Suppressor macrophage (primary cell): Measurements from ENCODE around the gene ESPNL.
"Not testable (repeated sequence)": the region's sequence is repeated elsewhere in the genome, so short reads cannot be mapped to it uniquely, and the experiment has no call there.

Experiments
- DNase-seq, 4 experiments: peaks; one replicate each; pipeline ENCODE4 v3.0.0-alpha.2; 2020 to 2022

The ESPNL gene

GRCh38 chr2:238160206-238161129 lies 60.3 kb downstream of the ESPNL start:
- peak in 3 of 4 experiments; percentile 24 to 56 (median 46) for DNase-seq

GRCh38 chr2:238161291-238162051 lies 61.3 kb downstream of the ESPNL start:
- no peak for DNase-seq

- DNase-seq: no peak
These were observed 62.2 kb downstream of the ESPNL start for GRCh38 chr2:238162251-238162845.

DNA sequence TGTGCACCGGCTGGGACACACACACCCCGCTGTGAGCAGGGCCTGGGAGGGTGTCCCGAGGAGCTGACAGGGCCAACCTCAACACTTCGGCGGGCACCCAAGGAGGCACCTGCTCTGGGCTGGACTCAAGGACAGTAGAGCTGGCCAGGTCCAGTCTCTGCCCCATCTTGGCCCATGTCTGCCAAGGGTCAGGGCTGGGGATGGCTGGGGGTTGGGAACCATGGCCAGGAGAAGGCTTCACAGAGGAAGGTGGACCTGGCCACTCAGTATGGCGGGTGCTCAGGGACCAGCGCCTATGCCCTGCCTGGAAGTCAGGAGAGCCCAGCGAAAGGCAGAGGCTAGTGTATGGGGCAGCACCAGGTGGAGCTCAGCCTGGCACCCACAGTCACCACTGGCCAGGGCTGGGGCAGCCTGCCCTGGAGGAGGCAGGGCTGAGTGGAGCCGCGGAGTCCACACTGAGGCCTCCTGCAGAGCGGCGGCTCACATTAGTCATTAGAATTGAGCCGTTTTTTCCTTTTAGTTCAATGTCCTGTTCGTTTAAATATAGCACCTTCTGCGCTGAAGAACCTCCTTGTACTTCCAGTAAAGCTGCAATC lies 62.8 kb downstream of the ESPNL start:
- DNase-seq: no peak

DNA sequence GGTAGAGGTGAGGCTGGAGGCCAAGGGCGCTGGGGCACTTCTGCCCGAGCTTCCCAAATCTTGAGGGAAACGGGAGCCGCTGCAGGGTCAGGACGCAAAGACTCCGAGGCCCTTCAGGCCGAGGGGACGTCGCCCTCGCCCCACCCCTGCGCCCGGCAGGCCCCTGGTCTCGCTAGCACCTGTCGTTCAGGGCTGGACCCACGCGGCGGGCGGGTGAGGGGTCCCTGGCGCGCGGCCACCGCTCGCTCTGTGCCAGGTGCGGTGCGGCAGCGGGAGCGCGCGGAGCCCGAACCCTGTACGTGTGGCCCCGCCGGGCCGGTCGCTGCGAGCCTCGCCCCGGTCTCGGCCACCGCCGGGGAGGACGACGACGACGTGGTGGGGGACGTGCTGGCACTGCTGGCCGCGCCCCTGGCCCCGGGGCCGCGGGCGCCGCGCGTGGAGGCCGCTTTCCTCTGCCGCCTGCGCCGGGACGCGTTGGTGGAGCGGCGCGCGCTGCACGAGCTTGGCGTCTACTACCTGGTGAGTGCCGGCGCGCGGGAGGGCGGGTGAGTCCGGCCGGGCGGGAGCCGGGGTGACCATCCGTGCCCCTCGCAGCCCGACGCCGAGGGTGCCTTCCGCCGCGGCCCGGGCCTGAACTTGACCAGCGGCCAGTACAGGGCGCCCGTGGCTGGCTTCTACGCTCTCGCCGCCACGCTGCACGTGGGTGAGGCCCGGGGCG lies 63.5 kb downstream of the ESPNL start:
- DNase-seq: no peak

DNA sequence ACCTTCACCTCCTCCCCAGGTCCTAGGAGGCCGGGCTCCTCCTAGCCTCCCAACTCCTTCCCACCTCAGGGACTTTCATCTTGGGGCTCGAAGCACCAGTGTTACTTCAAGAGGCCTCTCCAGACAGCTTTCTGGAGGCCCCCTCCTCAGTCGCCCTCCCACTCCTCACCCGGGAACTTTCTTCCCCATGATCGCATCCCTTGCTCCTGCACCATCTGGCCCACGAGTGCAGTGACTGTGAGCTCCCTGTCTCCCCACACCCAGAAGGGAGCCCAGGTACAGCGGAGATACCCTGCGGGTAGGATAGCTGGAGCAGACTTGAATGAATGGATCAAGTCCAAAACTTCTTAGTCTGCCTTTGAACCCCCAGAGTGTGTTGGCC lies 64.8 kb downstream of the ESPNL start:
- no peak for DNase-seq

DNA sequence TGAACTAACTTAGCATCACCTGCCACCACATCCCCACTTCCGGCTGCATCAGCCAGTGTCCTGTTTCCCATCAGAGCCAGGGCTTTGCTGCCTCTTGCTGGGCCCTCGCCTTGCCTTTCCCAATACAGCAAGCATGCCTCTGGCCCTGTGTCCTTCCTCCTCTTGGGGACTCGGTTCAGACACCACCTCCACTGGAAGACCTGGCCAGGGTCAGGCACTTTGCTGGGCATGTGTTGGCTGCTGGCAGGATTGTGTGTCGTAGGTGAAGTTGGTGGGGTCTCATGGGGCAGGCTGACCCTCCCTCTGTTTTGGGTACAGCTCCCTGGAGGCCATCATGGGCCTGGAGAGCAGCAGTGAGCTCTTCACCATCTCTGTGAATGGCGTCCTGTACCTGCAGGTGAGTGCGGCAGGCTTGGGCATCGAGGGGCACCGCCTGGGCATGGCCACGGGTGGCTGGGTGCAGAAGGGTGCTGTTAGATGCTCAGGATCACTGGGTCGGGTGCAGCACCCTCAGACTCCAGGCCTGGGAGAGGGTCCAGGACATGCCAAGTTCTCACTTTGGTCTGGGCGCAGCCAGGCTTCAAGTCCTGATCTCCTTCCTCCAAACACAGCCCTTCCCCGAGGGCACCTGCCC lies 65.3 kb downstream of the ESPNL start:
- DNase-seq: no peak

- no peak for DNase-seq
These were observed 66.5 kb downstream of the ESPNL start for GRCh38 chr2:238166391-238167343.

DNA sequence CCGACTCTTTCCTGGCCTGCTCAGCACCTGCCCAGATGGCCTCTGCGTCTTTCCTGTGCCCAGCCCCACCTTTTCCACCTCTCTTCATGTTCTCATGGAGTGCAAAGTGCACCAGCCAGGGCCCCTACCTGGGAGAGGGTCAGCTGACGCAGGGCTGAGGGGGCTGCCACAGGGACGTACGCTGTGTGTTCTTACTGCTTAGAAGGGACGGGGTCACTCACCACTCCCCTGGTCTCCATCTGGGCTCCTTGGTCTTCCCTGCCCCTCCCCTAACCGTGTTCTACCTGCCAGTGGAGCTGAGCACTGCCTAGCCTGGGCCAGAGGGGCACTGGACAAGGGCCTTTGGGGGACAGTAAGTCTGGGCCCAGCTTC lies 67.2 kb downstream of the ESPNL start:
- DNase-seq: no peak

DNA sequence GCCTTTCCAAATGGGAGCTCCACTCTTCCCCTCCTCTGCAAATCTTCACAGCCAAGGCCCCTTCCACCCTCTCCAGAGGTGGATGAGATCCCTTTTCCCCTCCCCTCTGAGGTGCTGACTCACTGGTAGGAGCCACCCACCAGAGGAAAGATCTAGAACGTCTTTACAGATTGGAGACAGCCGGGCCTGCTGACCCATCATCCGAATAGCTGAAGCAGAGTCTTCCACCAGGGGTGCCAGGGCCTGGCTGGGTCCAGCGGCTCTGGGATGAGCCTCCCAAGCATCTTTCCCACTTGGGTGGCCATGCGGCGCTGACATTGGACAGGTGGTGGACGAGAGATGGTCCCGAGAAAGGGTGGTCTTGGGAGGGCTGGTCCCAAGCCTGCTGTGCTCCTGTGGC lies 67.6 kb downstream of the ESPNL start:
- no peak for DNase-seq

- no peak for DNase-seq
These were observed 68.3 kb downstream of the ESPNL start for GRCh38 chr2:238168196-238169047.

- DNase-seq: no peak
These were observed 69.0 kb downstream of the ESPNL start for GRCh38 chr2:238169048-238169707.

DNA sequence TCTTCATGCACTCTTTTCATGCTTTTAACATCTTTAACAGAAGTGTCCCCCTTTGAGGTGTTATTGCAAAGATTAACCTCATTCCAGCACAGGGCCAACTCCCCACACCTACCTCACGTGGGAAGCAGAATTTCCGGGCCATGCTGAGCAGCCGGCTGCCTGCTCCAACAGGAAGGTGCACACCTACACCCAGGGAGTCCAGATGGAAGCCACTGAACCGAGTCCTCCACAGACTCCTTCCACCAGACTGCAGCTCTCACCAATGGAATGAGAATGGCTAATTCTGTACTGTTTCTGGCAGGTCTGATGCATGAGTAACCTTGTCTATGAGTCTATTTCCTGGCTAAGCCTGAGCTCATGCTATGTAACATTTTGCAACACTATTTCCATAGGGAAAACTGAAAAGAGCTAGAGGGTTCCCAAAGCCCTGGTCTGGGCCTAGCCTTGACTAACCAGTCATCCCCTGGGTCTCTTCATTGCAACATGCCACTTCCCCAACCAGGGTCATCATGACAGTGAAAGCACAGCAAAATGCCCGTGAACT lies 69.6 kb downstream of the ESPNL start:
- peak; percentile 54 to 78 (median 59) for DNase-seq

DNA sequence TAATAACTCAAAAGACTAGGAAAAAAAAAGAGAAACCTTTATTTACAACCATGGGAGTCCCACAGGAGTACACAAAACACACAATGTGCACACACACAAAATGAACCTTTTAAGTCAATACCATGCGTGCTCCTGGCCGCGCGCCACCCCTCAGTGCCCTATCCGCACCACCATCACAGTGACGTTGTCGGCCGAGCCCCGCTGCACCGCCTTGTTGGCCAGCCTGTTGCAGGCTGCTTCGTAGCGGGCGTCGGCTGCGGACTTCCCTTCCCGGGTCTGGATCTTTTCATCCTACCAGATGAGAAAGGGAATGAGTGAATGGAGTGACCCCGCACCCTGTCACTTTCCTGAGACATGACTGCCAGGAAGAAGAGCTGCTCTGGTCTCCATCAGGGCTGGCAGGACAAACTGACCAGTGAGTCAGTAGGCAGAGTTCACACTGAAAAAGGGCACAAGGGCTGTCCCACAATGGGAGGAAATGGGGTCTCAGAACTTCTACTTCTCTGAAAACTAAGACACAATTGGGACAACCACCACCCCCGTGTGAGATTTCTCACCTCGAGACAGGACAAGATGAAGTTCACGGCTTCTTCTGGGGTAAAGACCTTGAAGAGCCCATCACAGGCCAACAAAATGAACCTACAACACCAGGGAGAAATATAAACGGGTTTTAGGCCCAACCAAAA lies 70.4 kb downstream of the ESPNL start:
- no peak for DNase-seq

DNA sequence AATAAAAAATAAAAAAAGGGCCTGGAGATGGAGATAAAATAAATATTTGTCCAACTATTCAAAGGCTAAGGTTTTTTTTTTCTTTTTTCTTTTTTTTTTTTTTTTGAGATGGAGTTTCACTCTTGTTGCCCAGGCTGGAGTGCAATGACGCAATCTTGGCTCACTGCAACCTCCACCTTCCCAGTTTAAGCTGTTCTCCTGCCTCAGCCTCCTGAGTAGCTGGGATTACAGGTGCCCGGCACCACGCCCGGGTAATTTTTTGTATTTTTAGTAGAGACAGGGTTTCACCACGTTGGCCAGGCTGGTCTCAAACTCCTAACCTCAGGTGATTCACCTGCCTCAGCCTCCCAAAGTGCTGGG lies 70.9 kb downstream of the ESPNL start:
- not testable (repeated sequence) for DNase-seq

- DNase-seq: no peak
These were observed 71.5 kb downstream of the ESPNL start for GRCh38 chr2:238171575-238172187.

DNA sequence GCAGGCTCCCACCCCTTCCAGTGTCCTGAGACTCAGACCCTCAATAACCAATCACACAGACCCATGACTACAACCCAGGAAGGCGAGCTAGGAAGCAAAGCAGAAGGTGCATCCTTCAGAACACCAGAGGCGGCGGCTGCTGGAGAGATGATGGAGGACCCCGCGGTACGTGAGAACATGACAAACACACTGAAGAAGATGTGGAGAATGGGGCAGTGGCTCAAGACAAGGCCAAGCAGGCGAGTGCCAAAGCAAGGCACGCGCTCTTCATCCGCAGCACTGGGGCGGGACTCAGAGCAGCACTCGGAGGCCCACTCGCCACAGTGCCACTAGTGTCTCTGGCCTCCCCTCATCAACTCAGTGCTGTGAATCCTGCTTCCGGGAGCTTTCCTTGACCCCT lies 72.3 kb downstream of the ESPNL start:
- no peak for DNase-seq

DNA sequence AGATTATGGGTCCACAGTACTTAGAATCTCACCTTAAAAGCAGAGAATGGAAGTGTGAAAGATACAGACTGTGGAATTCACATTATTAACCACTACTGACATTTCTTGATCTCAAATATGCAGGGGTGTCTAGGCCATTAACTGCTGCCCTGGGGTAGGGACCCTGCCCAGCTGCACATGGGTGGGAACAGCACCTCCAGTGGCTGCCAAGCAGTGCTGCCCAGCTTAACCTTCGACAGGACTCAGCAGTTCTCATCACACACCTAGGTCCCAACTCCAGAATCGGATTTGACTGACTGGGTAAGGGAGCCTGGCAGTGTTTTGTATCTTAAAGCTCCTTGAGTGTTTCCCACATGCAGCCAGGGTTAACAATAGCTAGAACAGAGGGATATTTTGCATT lies 73.6 kb downstream of the ESPNL start:
- DNase-seq: no peak
